HCT116 (cell line): ENCODE measurements around the gene CD248. TPM values are rescaled to one million over a fixed set of nuclear protein-coding genes. Genes with fewer than 3 reads are reported as not detected.

Source experiments
- ATAC-seq: fragments of 200-7000 bp; cut with Tn5 transposase; 2 replicates; pipeline ENCODE4 v1.9.1; 2020; ENCODE audit warnings: mild to moderate bottlenecking, moderate library complexity
- BruUV-seq: library from RNA; stranded (reverse); fragments of 400-500 nt; replicated peaks from 2 replicates; lab custom pipeline; 2021; lab: Mats Ljungman, UMichigan
- CTCF ChIA-PET: fragments of 300-600 bp; sonication (Branson Sonifier 250); formaldehyde crosslinking; loops from one replicate; lab custom pipeline; 2021; ENCODE audit warnings: antibody characterized with exemption; lab: Charles Lee
- POLR2A ChIA-PET: fragments of 300-600, 350-600 bp; sonication (Branson Sonifier 250); formaldehyde crosslinking; loops from one replicate; lab custom pipeline; 2021; ENCODE audit warnings: antibody characterized with exemption; lab: Charles Lee
- RAD21 ChIA-PET, 2 experiments: fragments of 300-600 bp; sonication (Branson Sonifier 250); formaldehyde crosslinking; loops; one replicate each; lab custom pipeline; 2023; ENCODE audit warnings: low total read pairs in 2 of 2; ENCODE audit not compliant: uncharacterized antibody in 2 of 2, unreplicated experiment in 2 of 2, low non-redundant PET in 1 of 2; lab: Charles Lee
- DNase-seq: peaks from one replicate; pipeline ENCODE4 v3.0.0-alpha.2; 2010; ENCODE audit warnings: low read depth, low spot score
- H2AFZ ChIP-seq: fragments of 200-600 bp; shearing (Covaris generic), sonication (generic); 2 replicates; pipeline ENCODE4 v1.6.1; 2017; ENCODE audit warnings: low read depth, mixed run types, mixed read lengths, antibody characterized with exemption, low read length; ENCODE audit not compliant: poor library complexity, severe bottlenecking
- H3K27ac ChIP-seq: 2 replicates; pipeline ENCODE4 v1.5.1; 2012; ENCODE audit warnings: low read depth, low read length
- H3K27me3 ChIP-seq: fragments of 200-600 bp; sonication (generic); 2 replicates; pipeline ENCODE4 v1.6.1; 2016; ENCODE audit warnings: mixed run types, low read length, mixed read lengths; ENCODE audit not compliant: insufficient read depth
- H3K36me3 ChIP-seq, 2 experiments: fragments of 200-500 bp in 1 of 2; fragments of 200-600 bp in 1 of 2; sonication (Bioruptor generic) in 1 of 2; sonication (generic) in 1 of 2; 2 replicates each; pipeline versions ENCODE4 v1.5.1 to v1.6.1; 2014 to 2016; ENCODE audit warnings: low read length in 2 of 2, inconsistent platforms in 1 of 2, mixed read lengths in 1 of 2, mixed run types in 1 of 2; ENCODE audit not compliant: insufficient read depth in 2 of 2, control insufficient read depth in 1 of 2
- H3K4me1 ChIP-seq, 2 experiments: fragments of 200-600 bp in 1 of 2; sonication (generic) in 1 of 2; 2 replicates each; pipeline versions ENCODE4 v1.5.1 to v1.6.1; 2012 to 2017; ENCODE audit warnings: low read length in 2 of 2, inconsistent platforms in 1 of 2, mild to moderate bottlenecking in 1 of 2, mixed read lengths in 1 of 2, mixed run types in 1 of 2, moderate library complexity in 1 of 2; ENCODE audit not compliant: insufficient read depth in 2 of 2, control insufficient read depth in 1 of 2
- H3K4me2 ChIP-seq: fragments of 200-600 bp; sonication (generic); 2 replicates; pipeline ENCODE4 v1.6.1; 2017; ENCODE audit warnings: mixed run types, low read length, mixed read lengths
- H3K4me3 ChIP-seq, 2 experiments: fragments of 200-600 bp in 1 of 2; sonication (generic) in 1 of 2; replicated peaks in 1 of 2; 2 replicates each; pipeline ENCODE4 v1.5.1; 2011 to 2016; ENCODE audit warnings: low read length in 2 of 2, control low read depth in 1 of 2, low read depth in 1 of 2, mild to moderate bottlenecking in 1 of 2, mixed read lengths in 1 of 2, mixed run types in 1 of 2
- H3K79me2 ChIP-seq: fragments of 200-600 bp; sonication (generic); 2 replicates; pipeline ENCODE4 v1.6.1; 2017; ENCODE audit warnings: mild to moderate bottlenecking, mixed run types, low read length, moderate library complexity, mixed read lengths; ENCODE audit not compliant: insufficient read depth
- H3K9ac ChIP-seq: fragments of 200-600 bp; sonication (generic); 2 replicates; pipeline ENCODE4 v1.6.1; 2016; ENCODE audit warnings: low read length, mixed read lengths
- H3K9me2 ChIP-seq: fragments of 200-600 bp; sonication (generic), shearing (Covaris generic); 2 replicates; pipeline ENCODE4 v1.6.1; 2017; ENCODE audit warnings: mixed run types, mild to moderate bottlenecking, moderate library complexity; ENCODE audit not compliant: insufficient read depth
- H3K9me3 ChIP-seq, 2 experiments: fragments of 200-500 bp in 1 of 2; fragments of 200-600 bp in 1 of 2; sonication (Bioruptor generic) in 1 of 2; sonication (generic) in 1 of 2; 2 replicates each; pipeline ENCODE4 v1.6.1; 2014 to 2017; ENCODE audit warnings: low read length in 2 of 2, mixed read lengths in 2 of 2, inconsistent platforms in 1 of 2, low read depth in 1 of 2, mild to moderate bottlenecking in 1 of 2, mixed run types in 1 of 2, moderate library complexity in 1 of 2; ENCODE audit not compliant: control insufficient read depth in 1 of 2, insufficient read depth in 1 of 2
- H4K20me1 ChIP-seq: fragments of 200-600 bp; sonication (generic), shearing (Covaris generic); 2 replicates; pipeline ENCODE4 v1.6.1; 2017; ENCODE audit warnings: mixed run types, mild to moderate bottlenecking, moderate library complexity; ENCODE audit not compliant: insufficient read depth
- intact Hi-C: fragments of 100-400 bp; cut with micrococcal nuclease; formaldehyde crosslinking; loops from 2 replicates; pipeline ENCODE4 v1.10.0; 2022
- total RNA-seq: library from RNA; stranded (reverse); gene quantifications from one replicate; pipeline ENCODE4 v1.2.1, GENCODE V29; 2021; ENCODE audit not compliant: unreplicated experiment
- TF ChIP-seq, protein P1 (sequence below), 3 experiments: fragments of 200-600 bp in 1 of 3; sonication (generic) in 1 of 3; IDR thresholded peaks in 2 of 3; conservative IDR thresholded peaks in 1 of 3; 2 replicates each; pipeline ENCODE4 v1.5.1; 2012 to 2017; ENCODE audit warnings: low read depth in 2 of 3, low read length in 2 of 3, antibody characterized with exemption in 1 of 3, borderline replicate concordance in 1 of 3, control low read depth in 1 of 3, mild to moderate bottlenecking in 1 of 3, mixed read lengths in 1 of 3, mixed run types in 1 of 3, moderate library complexity in 1 of 3; ENCODE audit not compliant: insufficient read depth in 1 of 3
- TF ChIP-seq, protein P2 (sequence below): IDR thresholded peaks from 2 replicates; pipeline ENCODE4 v1.6.1; 2012; ENCODE audit warnings: low read depth

Gene CD248
- total RNA-seq, 1 experiment from 2014 or later: 0.32 TPM

GRCh38 chr11:66264914-66265313, 51.9 kb downstream of the CD248 start:
- ChIA-PET CTCF (interaction anchor here (0.7 to 1.0 kb wide), 2 partner anchors 39 to 65 kb away, joined by 3 read pairs; no protein-coding TSS in a partner anchor), POLR2A (no interaction called here), RAD21 (no interaction called here)
- H3K4me2 ChIP-seq: no peak overlapping the region
- H2AFZ ChIP-seq: no peak overlapping the region
- no peaks in the 10 kb centered on the region for H3K27me3 ChIP-seq
- peaks cover 6 to 12% of the 10 kb centered on the region in 2 experiments for H3K36me3 ChIP-seq
- no peaks in the 10 kb centered on the region for H3K9me3 ChIP-seq
- H3K27ac ChIP-seq: no peak overlapping the region; the same call in 1 of the 2 replicates
- ATAC-seq (no peak), DNase-seq (no peak)
- BruUV-seq: no TSS peak
- no peaks in the 10 kb centered on the region for H4K20me1 ChIP-seq
- H3K4me1 ChIP-seq: peaks cover 4 to 25% of the 10 kb centered on the region in 2 experiments
- H3K9ac ChIP-seq: no peak overlapping the region
- intact Hi-C loops: no loop called here
- peaks cover 17% of the 10 kb centered on the region for H3K79me2 ChIP-seq
- no peaks in the 10 kb centered on the region for H3K9me2 ChIP-seq
- TF ChIP-seq, protein P1, sequence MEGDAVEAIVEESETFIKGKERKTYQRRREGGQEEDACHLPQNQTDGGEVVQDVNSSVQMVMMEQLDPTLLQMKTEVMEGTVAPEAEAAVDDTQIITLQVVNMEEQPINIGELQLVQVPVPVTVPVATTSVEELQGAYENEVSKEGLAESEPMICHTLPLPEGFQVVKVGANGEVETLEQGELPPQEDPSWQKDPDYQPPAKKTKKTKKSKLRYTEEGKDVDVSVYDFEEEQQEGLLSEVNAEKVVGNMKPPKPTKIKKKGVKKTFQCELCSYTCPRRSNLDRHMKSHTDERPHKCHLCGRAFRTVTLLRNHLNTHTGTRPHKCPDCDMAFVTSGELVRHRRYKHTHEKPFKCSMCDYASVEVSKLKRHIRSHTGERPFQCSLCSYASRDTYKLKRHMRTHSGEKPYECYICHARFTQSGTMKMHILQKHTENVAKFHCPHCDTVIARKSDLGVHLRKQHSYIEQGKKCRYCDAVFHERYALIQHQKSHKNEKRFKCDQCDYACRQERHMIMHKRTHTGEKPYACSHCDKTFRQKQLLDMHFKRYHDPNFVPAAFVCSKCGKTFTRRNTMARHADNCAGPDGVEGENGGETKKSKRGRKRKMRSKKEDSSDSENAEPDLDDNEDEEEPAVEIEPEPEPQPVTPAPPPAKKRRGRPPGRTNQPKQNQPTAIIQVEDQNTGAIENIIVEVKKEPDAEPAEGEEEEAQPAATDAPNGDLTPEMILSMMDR (IDR thresholded peaks at IDR 0.05 in 2 of 3, conservative IDR thresholded peaks at IDR 0.05 in 1 of 3; ENCODE audit: borderline replicate concordance in 1 of 3, insufficient read depth in 1 of 3, low read depth in 2 of 3, low read length in 2 of 3): peak in 2 of 3 experiments; percentile 72 to 75; a peak in 4 of 6 replicates
- TF ChIP-seq, protein P2, sequence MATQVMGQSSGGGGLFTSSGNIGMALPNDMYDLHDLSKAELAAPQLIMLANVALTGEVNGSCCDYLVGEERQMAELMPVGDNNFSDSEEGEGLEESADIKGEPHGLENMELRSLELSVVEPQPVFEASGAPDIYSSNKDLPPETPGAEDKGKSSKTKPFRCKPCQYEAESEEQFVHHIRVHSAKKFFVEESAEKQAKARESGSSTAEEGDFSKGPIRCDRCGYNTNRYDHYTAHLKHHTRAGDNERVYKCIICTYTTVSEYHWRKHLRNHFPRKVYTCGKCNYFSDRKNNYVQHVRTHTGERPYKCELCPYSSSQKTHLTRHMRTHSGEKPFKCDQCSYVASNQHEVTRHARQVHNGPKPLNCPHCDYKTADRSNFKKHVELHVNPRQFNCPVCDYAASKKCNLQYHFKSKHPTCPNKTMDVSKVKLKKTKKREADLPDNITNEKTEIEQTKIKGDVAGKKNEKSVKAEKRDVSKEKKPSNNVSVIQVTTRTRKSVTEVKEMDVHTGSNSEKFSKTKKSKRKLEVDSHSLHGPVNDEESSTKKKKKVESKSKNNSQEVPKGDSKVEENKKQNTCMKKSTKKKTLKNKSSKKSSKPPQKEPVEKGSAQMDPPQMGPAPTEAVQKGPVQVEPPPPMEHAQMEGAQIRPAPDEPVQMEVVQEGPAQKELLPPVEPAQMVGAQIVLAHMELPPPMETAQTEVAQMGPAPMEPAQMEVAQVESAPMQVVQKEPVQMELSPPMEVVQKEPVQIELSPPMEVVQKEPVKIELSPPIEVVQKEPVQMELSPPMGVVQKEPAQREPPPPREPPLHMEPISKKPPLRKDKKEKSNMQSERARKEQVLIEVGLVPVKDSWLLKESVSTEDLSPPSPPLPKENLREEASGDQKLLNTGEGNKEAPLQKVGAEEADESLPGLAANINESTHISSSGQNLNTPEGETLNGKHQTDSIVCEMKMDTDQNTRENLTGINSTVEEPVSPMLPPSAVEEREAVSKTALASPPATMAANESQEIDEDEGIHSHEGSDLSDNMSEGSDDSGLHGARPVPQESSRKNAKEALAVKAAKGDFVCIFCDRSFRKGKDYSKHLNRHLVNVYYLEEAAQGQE: no peak
- H3K4me3 ChIP-seq: no peak overlapping the region

Other genes starting within 250 kb of the CD248 start
- 41.1 TPM for gene PACS1, start 246.8 kb downstream of the CD248 start, total RNA-seq
- gene KLC2, start 59.3 kb downstream of the CD248 start, total RNA-seq: 58.5 TPM
- 148 TPM for gene RAB1B, start 48.4 kb downstream of the CD248 start, total RNA-seq
- 1.3 TPM for gene CNIH2, start 38.9 kb downstream of the CD248 start, total RNA-seq
- 54.7 TPM for gene YIF1A, start 27.9 kb downstream of the CD248 start, total RNA-seq
- gene TMEM151A, start 25.1 kb downstream of the CD248 start, total RNA-seq: 5.9 TPM
- 38.7 TPM for gene RIN1, start 19.4 kb upstream of the CD248 start, total RNA-seq
- 42.1 TPM for gene BRMS1, start 28.1 kb upstream of the CD248 start, total RNA-seq
- 6.7 TPM for gene B4GAT1, start 30.6 kb upstream of the CD248 start, total RNA-seq
- gene SLC29A2, start 54.7 kb upstream of the CD248 start, total RNA-seq: 39.7 TPM
- not detected for gene NPAS4, start 104.0 kb upstream of the CD248 start, total RNA-seq
- gene MRPL11, start 121.8 kb upstream of the CD248 start, total RNA-seq: 126 TPM
- 12.8 TPM for gene PELI3, start 149.9 kb upstream of the CD248 start, total RNA-seq
- gene DPP3, start 163.4 kb upstream of the CD248 start, total RNA-seq: 55.6 TPM
- gene BBS1, start 193.6 kb upstream of the CD248 start, total RNA-seq: 29.8 TPM
- gene ZDHHC24, start 229.0 kb upstream of the CD248 start, total RNA-seq: 10.5 TPM
- not detected for gene ACTN3, start 229.9 kb upstream of the CD248 start, total RNA-seq